Neural cell (in vitro differentiated cells): Measurements from ENCODE around the gene LPCAT4.

ENCODE experiments used
- CTCF ChIP-seq: fragments of 450-650 bp; IDR thresholded peaks from 2 replicates; pipeline ENCODE4 v1.5.1; 2014; ENCODE audit warnings: antibody characterized with exemption, mild to moderate bottlenecking, moderate library complexity; ENCODE audit not compliant: poor library complexity, severe bottlenecking
- EP300 ChIP-seq: fragments of 450-650 bp; conservative IDR thresholded peaks from 2 replicates; pipeline ENCODE4 v1.6.1; 2014; ENCODE audit warnings: antibody characterized with exemption, mild to moderate bottlenecking, moderate library complexity; ENCODE audit not compliant: poor library complexity, severe bottlenecking
- EZH2 ChIP-seq: fragments of 200-600, 300-800 bp; shearing (Covaris generic), sonication (generic); IDR thresholded peaks from 2 replicates; pipeline ENCODE4 v1.6.1; 2014; ENCODE audit warnings: antibody characterized with exemption, low read length, borderline replicate concordance, mild to moderate bottlenecking; ENCODE audit not compliant: insufficient read depth, poor library complexity, severe bottlenecking
- MXI1 ChIP-seq: fragments of 450-650 bp; conservative IDR thresholded peaks from 2 replicates; pipeline ENCODE4 v1.6.1; 2014; ENCODE audit warnings: antibody characterized with exemption, mild to moderate bottlenecking; ENCODE audit not compliant: poor library complexity, severe bottlenecking
- POLR2AphosphoS5 ChIP-seq: IDR thresholded peaks from 2 replicates; pipeline ENCODE4 v1.6.1; 2012
- SMC3 ChIP-seq: fragments of 450-650 bp; conservative IDR thresholded peaks from 2 replicates; pipeline ENCODE4 v1.6.1; 2014; ENCODE audit warnings: antibody characterized with exemption, mild to moderate bottlenecking, moderate library complexity; ENCODE audit not compliant: poor library complexity
- TF ChIP-seq, protein P1 (sequence below): IDR thresholded peaks from 2 replicates; pipeline ENCODE4 v1.6.1; 2012; ENCODE audit warnings: borderline replicate concordance

DNA sequence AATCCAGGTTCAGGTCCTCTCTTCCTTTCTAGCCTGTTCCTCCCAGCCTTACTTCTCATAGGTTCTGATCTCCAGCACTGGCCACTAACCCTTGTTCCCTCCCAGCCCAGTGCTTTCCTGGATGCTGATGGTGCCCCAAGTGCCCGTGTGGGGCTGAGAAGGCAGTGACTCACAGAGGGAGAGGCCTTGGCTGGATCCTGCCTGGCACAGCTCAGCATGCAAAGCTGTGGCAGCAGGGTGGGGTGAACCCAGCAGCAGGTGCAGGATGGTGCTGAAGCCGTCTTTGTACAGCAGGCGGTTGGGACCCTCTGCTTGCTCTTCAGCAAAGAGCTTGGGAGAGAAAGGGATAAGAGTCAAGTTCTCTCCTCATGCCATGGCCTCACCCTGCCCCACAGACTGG is 7.6 kb downstream of the LPCAT4 start:
- no peak for TF ChIP-seq EP300
- no peak for TF ChIP-seq CTCF
- no peak for TF ChIP-seq EZH2
- no peak for TF ChIP-seq POLR2AphosphoS5
- TF ChIP-seq, protein P1, sequence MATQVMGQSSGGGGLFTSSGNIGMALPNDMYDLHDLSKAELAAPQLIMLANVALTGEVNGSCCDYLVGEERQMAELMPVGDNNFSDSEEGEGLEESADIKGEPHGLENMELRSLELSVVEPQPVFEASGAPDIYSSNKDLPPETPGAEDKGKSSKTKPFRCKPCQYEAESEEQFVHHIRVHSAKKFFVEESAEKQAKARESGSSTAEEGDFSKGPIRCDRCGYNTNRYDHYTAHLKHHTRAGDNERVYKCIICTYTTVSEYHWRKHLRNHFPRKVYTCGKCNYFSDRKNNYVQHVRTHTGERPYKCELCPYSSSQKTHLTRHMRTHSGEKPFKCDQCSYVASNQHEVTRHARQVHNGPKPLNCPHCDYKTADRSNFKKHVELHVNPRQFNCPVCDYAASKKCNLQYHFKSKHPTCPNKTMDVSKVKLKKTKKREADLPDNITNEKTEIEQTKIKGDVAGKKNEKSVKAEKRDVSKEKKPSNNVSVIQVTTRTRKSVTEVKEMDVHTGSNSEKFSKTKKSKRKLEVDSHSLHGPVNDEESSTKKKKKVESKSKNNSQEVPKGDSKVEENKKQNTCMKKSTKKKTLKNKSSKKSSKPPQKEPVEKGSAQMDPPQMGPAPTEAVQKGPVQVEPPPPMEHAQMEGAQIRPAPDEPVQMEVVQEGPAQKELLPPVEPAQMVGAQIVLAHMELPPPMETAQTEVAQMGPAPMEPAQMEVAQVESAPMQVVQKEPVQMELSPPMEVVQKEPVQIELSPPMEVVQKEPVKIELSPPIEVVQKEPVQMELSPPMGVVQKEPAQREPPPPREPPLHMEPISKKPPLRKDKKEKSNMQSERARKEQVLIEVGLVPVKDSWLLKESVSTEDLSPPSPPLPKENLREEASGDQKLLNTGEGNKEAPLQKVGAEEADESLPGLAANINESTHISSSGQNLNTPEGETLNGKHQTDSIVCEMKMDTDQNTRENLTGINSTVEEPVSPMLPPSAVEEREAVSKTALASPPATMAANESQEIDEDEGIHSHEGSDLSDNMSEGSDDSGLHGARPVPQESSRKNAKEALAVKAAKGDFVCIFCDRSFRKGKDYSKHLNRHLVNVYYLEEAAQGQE = no peak
- no peak for TF ChIP-seq MXI1
- no peak for TF ChIP-seq SMC3
